ENCODE data around the gene REST.

DNA sequence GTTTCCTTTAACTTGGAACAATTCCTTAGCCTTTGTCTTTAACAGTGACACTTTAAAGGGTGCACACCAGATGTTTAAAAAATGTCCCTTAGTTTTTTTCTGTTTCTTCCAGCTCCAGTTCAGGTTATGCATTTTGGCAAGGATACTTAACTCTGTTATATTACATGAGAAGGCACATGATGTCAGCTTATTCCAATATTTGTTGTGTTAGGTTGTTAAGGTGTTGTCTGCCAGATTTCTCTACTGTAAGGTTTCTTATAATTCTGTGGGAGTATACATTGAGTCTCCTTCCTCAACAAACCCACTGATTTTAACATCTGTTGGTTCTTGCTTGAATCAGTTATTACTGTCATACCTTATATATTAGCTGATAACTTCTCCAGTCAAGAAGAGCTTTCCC, 33.3 kb downstream of the REST start:
- no peak for TF ChIP-seq EZH2 (IDR thresholded peaks at IDR 0.05; ENCODE audit: low read length, missing control alignments)
- TF ChIP-seq CTCF (conservative IDR thresholded peaks at IDR 0.05 in 1 of 2, IDR thresholded peaks at IDR 0.05 in 1 of 2; ENCODE audit: low read depth in 1 of 2, low read length in 2 of 2): no peak

Data from fibroblast of lung (primary cell).